ACC112 (cell line): ENCODE results near the gene MRPS22.

Experiments used
- H2AFZ ChIP-seq: fragments of 200-600 bp; sonication (generic); one replicate; pipeline ENCODE4 v1.6.0; 2017; ENCODE audit warnings: antibody characterized with exemption, low read length; ENCODE audit not compliant: unreplicated experiment
- H3K27ac ChIP-seq: fragments of 200-600 bp; sonication (generic); 2 replicates; pipeline ENCODE4 v1.5.1; 2014; ENCODE audit warnings: low read depth, mild to moderate bottlenecking, antibody characterized with exemption, low read length, moderate library complexity
- H3K27me3 ChIP-seq: fragments of 200-600 bp; sonication (generic); 2 replicates; pipeline ENCODE4 v1.6.1; 2014; ENCODE audit warnings: mild to moderate bottlenecking, antibody characterized with exemption, low read length, moderate library complexity, mixed read lengths; ENCODE audit not compliant: insufficient read depth
- H3K36me3 ChIP-seq: fragments of 200-600 bp; sonication (generic); 2 replicates; pipeline ENCODE4 v1.6.1; 2016; ENCODE audit warnings: mild to moderate bottlenecking, antibody characterized with exemption, low read length, moderate library complexity, mixed read lengths; ENCODE audit not compliant: insufficient read depth
- H3K4me1 ChIP-seq: fragments of 200-600 bp; sonication (generic); one replicate; pipeline ENCODE4 v1.6.1; 2016; ENCODE audit warnings: low read length, mixed read lengths; ENCODE audit not compliant: insufficient read depth, unreplicated experiment, control insufficient read depth
- H3K4me3 ChIP-seq: fragments of 200-600 bp; sonication (generic); 2 replicates; pipeline ENCODE4 v1.5.1; 2014; ENCODE audit warnings: mild to moderate bottlenecking, low read depth, low read length
- H3K79me2 ChIP-seq: fragments of 200-600 bp; sonication (generic); one replicate; pipeline ENCODE4 v1.6.0; 2016; ENCODE audit warnings: low read length; ENCODE audit not compliant: control insufficient read depth, unreplicated experiment, insufficient read depth

MRPS22 gene

DNA sequence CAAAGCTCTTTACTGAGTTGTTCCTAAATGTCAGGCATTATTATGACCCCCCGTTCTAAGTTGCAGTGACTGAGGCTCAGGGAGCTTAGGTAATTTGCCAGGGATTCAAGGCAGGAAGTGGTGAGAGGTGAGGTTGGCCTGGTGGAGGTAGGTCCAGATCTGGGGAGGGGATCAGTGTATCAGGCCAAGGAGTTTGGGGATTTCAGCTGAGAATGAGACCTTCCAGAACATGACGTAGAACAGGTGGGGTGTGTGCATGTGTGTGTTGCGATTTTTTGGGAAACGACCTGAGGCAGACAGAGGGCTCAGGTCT lies 41.1 kb upstream of the MRPS22 start:
- Histone ChIP-seq H3K27ac (peak overlapping the region; percentile 98), H2AFZ (peak overlapping the region; percentile 63), H3K4me1 (peaks cover 60% of the 10 kb centered on the region), H3K79me2 (no peaks in the 10 kb centered on the region), H3K4me3 (peak overlapping the region; percentile 45; the same call in 1 of the 2 replicates), H3K27me3 (no peaks in the 10 kb centered on the region), H3K36me3 (no peaks in the 10 kb centered on the region)

DNA sequence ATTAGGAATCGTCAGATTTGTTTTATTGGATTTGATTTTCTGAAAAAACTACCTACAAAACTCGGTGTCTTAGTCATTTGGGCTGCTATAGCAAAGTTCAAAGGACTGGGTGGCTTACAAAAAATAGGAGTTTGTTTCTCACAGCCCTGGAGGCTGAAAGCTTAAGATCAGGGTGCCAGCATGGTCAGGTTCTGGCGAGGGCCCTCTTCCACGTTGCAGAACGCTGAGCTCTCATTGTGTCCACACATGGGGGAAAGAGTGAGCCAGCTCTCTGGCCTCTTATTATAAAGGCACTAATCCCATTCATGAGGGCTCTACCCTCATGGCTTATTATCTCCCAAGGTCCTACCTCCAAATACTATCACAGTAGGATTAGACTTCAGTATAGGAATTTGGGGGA lies 40.6 kb upstream of the MRPS22 start:
- Histone ChIP-seq H3K79me2 (no peaks in the 10 kb centered on the region), H2AFZ (peak overlapping the region; percentile 32)

DNA sequence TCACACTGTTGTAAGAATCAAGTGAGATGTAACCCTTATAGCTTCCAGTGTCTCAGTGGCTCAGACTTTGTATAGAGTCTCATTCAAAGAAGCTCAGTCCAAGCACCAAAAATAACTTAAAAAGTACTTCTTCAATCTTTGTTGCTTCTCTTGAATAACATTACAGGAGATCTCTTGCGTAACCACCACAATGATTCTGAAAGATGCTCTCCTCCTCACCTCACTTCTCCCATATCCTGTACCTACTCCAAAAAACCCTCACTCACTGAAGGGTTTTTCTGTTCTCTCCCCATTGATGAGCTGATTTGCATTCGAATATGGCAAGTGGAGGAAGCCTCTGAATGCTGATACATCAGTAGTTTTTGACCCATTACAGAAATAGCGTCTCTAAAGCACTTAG lies 39.4 kb upstream of the MRPS22 start:
- Histone ChIP-seq H3K27ac (0 out of 2 replicates have a peak overlapping the region, but pooled peaks have one; percentile 1), H3K27me3 (no peaks in the 10 kb centered on the region), H3K4me3 (no peak overlapping the region), H2AFZ (no peak overlapping the region), H3K4me1 (peaks cover 63% of the 10 kb centered on the region), H3K79me2 (no peaks in the 10 kb centered on the region), H3K36me3 (no peaks in the 10 kb centered on the region)

More for the DNA sequence above, 40.6 kb upstream of the MRPS22 start:
- Histone ChIP-seq H3K4me1 (peaks cover 63% of the 10 kb centered on the region), H3K4me3 (no peak overlapping the region), H3K27me3 (no peaks in the 10 kb centered on the region), H3K27ac (peak overlapping the region; percentile 98), H3K36me3 (no peaks in the 10 kb centered on the region)

DNA sequence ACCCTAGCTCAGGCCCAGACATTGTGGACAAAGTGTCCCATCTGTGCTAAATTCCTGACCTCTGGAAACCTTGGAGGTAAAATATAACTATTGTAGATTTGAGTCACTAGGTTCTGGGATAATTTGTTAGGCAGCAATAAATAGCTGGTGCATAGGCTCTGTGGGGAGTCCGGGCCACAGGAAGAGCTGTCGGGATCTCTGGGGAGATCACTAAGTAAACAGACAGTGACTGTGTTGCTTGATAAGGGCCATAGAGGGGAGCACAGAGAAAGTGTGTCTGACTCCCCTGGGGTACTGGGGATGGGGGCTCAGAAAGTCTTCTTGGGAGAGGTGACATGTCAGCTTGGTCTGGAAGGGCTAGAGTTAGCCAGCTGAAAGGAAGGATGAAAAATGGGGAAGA lies 37.7 kb upstream of the MRPS22 start:
- peaks cover 63% of the 10 kb centered on the region for H3K4me1 ChIP-seq
- H3K27ac ChIP-seq, result no peak overlapping the region
- H3K36me3 ChIP-seq, result no peaks in the 10 kb centered on the region
- no peaks in the 10 kb centered on the region for H3K79me2 ChIP-seq
- H2AFZ ChIP-seq, result no peak overlapping the region
- no peak overlapping the region for H3K4me3 ChIP-seq
- no peaks in the 10 kb centered on the region for H3K27me3 ChIP-seq

DNA sequence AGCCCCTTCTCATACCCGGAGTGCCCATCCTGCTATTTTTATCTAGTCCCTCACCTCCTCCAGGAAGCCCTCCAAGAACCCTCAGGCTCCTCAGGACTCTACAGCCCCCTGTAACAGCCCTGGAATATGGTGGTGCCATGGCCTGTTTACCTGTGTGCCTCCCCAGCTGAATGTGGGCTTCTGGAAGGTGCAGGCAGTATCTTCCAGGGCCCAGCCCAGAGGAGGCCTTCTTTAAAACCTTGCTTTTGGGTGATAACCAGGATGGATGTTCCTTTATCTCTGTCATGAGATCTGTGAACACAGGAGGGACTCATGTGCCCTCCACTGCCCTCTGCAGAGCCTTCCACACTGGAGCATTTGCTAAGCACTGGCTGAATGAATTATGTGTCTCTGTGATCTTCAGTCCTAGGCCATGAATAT lies 36.7 kb upstream of the MRPS22 start:
- no peaks in the 10 kb centered on the region for H3K79me2 ChIP-seq
- no peak overlapping the region for H3K27ac ChIP-seq
- no peak overlapping the region for H2AFZ ChIP-seq
- H3K27me3 ChIP-seq, result no peaks in the 10 kb centered on the region
- peaks cover 53% of the 10 kb centered on the region for H3K4me1 ChIP-seq
- no peaks in the 10 kb centered on the region for H3K36me3 ChIP-seq
- no peak overlapping the region for H3K4me3 ChIP-seq

DNA sequence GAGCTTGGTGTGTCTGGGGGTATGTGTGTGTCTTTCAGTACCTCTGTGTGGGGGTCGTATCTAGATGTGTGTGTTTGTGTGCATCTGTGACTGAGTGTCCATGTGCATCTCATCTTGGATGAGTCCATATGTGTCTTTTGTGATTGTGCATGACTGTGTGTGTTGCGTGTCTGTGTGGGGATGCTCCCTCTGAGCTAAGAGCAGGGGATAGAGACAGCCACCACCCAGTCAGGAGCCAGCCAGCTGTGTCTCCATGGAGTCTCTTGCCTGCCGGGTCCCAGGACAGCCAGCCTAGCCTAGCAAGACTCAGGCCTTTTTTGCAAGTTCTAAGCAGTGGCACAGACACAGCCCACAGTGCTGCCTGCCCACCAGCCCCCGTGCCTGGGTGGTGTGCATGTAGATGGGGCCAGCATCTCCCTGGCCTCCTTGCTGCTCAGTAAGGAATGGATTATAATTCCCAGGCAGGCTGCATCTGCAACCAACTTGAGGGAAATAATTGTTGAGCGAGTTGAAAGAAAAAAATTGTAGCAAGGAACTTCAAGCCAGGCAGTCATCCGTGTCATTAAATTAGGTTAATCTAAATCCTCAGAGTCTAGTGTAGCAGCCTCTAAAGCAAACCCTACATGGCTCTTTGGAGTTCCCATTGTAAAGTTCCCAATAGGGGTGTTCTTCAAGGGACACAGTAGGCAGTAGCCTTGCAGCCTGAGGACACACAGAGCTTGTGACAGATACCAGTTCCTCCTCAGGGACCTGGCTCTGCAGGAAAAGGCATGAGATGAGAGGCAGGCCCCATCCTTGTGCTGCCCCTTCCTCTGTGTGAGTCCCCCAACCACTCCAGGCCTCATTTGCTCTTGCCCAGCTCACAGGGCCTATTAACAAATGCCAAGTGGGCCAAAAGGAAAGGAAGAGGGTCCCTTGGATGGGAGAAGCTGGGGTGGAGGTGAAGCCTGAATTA lies 35.9 kb upstream of the MRPS22 start:
- no peak overlapping the region for H2AFZ ChIP-seq

DNA sequence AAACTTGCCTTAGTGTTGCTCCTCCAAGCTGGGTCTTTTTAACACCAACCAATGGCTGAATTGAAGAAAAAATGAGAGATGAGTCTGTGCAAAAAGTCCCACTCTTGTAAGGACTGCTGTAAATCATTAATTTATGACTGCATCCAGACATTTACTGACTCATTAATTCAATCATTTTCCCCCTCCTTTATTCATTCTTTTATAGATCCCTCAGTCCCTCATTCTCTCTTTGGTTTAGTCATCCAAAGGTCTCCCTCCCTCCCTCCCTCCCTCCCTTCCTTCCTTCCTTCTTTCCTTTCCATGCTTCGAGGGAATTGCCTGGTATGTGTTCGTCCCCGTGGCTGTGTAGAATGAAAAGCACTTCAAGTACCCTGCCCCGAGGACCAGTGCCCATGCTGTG lies 35.3 kb upstream of the MRPS22 start:
- no peak overlapping the region for H3K4me3 ChIP-seq
- no peaks in the 10 kb centered on the region for H3K27me3 ChIP-seq
- H3K79me2 ChIP-seq, result no peaks in the 10 kb centered on the region
- peak overlapping the region; percentile 8 for H2AFZ ChIP-seq
- H3K27ac ChIP-seq, result peak overlapping the region; percentile 85
- H3K4me1 ChIP-seq, result peaks cover 54% of the 10 kb centered on the region
- no peaks in the 10 kb centered on the region for H3K36me3 ChIP-seq

More for the DNA sequence above, 35.9 kb upstream of the MRPS22 start:
- H3K4me1 ChIP-seq, result peaks cover 56% of the 10 kb centered on the region
- H3K79me2 ChIP-seq, result no peaks in the 10 kb centered on the region
- H3K36me3 ChIP-seq, result no peaks in the 10 kb centered on the region
- no peaks in the 10 kb centered on the region for H3K27me3 ChIP-seq
- no peak overlapping the region for H3K4me3 ChIP-seq
- 0 out of 2 replicates have a peak overlapping the region, but pooled peaks have one; percentile 20 for H3K27ac ChIP-seq

DNA sequence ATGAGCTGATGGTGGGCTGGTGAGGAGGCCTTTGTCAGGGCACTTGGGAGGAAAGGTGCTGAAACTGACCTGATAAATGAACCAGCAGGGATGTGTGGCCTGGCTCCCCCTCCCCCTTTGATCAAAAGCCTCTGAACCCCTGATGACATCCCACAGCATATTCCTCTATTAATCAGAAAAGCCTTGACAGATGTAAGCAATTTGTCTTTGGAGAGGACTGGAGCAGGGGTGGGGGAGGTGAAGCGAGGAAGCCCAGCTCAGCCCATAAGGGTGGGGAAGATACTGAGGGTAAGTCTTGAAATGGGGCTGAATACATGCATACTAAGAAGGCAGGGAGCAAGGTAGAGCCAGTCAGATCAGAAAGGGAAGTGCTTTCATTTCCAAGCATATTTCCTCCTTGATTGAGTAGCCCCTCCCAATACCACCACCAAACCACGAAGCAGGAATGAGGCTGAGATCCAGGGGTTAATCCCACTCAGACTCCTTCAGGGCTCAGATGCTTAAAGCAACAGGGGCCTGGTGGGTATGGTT lies 34.7 kb upstream of the MRPS22 start:
- Histone ChIP-seq H3K36me3 (no peaks in the 10 kb centered on the region), H3K79me2 (no peaks in the 10 kb centered on the region), H3K27me3 (no peaks in the 10 kb centered on the region), H2AFZ (peak overlapping the region; percentile 8), H3K27ac (peak overlapping the region; percentile 85), H3K4me1 (peaks cover 49% of the 10 kb centered on the region), H3K4me3 (peak overlapping the region; percentile 7; the same call in 1 of the 2 replicates)

DNA sequence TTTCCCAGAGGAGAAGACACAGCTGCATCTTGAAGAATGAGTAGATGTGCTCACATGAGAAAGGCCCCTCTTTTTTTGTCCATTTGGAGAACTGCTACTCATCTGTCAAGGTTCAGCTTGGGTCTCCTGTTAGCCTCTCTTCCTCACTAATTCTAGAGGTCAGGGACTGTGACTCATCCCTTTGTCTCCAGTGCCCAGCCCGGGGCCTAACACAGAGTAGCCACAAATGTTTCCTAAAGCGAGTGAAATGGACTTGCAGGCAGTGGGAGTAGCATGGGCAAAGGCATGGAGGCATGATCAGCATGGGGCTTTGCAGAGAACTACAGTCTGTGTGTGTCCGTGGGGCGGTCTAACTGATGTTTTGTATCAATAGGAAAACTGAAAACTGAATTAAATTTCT lies 33.9 kb upstream of the MRPS22 start:
- peak overlapping the region; percentile 85 for H3K27ac ChIP-seq

DNA sequence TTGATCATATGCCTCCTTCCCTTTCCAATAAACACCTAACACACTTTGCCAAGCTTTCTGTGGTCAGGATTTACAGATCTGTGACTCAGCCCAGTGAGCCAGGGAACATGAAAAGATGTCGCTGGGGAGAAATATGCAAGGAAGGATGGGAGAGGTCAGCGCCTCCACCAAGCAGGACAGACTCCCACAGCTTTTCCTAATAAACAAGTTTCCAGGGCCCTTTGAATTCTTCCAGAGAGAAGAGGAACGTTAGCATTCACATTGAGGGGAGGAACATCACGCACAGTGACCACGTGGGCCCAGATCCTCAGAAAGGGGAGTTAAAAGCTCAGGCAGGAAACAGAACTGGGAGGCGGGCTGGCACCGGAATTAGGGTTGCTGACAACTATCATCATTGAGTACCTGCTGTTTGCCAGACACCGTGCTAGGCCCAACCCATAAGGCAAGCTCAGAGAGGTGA lies 33.3 kb upstream of the MRPS22 start:
- no peak overlapping the region for H3K4me3 ChIP-seq
- H3K27ac ChIP-seq, result peak overlapping the region; percentile 85
- no peaks in the 10 kb centered on the region for H3K36me3 ChIP-seq
- H2AFZ ChIP-seq, result peak overlapping the region; percentile 46
- peaks cover 44% of the 10 kb centered on the region for H3K4me1 ChIP-seq
- H3K27me3 ChIP-seq, result no peaks in the 10 kb centered on the region
- H3K79me2 ChIP-seq, result no peaks in the 10 kb centered on the region

More for the DNA sequence above, 33.9 kb upstream of the MRPS22 start:
- peak overlapping the region; percentile 39 for H2AFZ ChIP-seq
- H3K36me3 ChIP-seq, result no peaks in the 10 kb centered on the region
- H3K79me2 ChIP-seq, result no peaks in the 10 kb centered on the region
- peaks cover 44% of the 10 kb centered on the region for H3K4me1 ChIP-seq
- no peaks in the 10 kb centered on the region for H3K27me3 ChIP-seq
- peak overlapping the region; percentile 7; the same call in 1 of the 2 replicates for H3K4me3 ChIP-seq
